Activated T-helper 1 cell treated with anti-CD3 and anti-CD28 coated beads, Interleukin-2, amount 50 U/mL, for 16 hours (primary cell): Measurements from ENCODE around the gene EPS8L2.
"Not testable (repeated sequence)": the region's sequence is repeated elsewhere in the genome, so short reads cannot be mapped to it uniquely, and the experiment has no call there.

ENCODE experiments used
- DNase-seq, 2 donors: peaks; one replicate each; pipeline ENCODE4 v3.0.0-alpha.2; 2020; ENCODE audit warnings: low read depth in 1 of 2, low spot score in 1 of 2

EPS8L2 gene

GRCh38 chr11:724778-725386, 18.9 kb downstream of the EPS8L2 start:
- no peak for DNase-seq

- no peak for DNase-seq
Observed at GRCh38 chr11:725624-726202, 19.7 kb downstream of the EPS8L2 start.

GRCh38 chr11:726278-727220, 20.5 kb downstream of the EPS8L2 start:
- DNase-seq = no peak

- DNase-seq = no peak
Observed at GRCh38 chr11:727281-727701, 21.3 kb downstream of the EPS8L2 start.

GRCh38 chr11:727859-728748, 22.1 kb downstream of the EPS8L2 start:
- peak; percentile 64 to 69 for DNase-seq

- no peak for DNase-seq
Observed at GRCh38 chr11:728901-729491, 23.0 kb downstream of the EPS8L2 start.

GRCh38 chr11:729492-730074, 23.6 kb downstream of the EPS8L2 start:
- DNase-seq = no peak

GRCh38 chr11:733072-733471, 27.0 kb downstream of the EPS8L2 start:
- DNase-seq = no peak

- not testable (repeated sequence) for DNase-seq
Observed at GRCh38 chr11:734541-734940, 28.5 kb downstream of the EPS8L2 start.

GRCh38 chr11:737366-737765, 31.3 kb downstream of the EPS8L2 start:
- no peak for DNase-seq

- not testable (repeated sequence) for DNase-seq
Observed at GRCh38 chr11:737899-738298, 31.9 kb downstream of the EPS8L2 start.

GRCh38 chr11:742156-742546, 36.1 kb downstream of the EPS8L2 start:
- DNase-seq = no peak

GRCh38 chr11:742571-743201, 36.7 kb downstream of the EPS8L2 start:
- DNase-seq = no peak

- DNase-seq = no peak
Observed at GRCh38 chr11:745428-745827, 39.4 kb downstream of the EPS8L2 start.

- DNase-seq = no peak
Observed at GRCh38 chr11:746289-747157, 40.5 kb downstream of the EPS8L2 start.

- peak; percentile 50 to 80 for DNase-seq
Observed at GRCh38 chr11:747158-748006, 41.4 kb downstream of the EPS8L2 start, which contains the start of gene TALDO1. TALDO1 (plus strand) TSS chr11:747464; CDS start chr11:747482, 18 bp downstream.

GRCh38 chr11:748007-748359, 42.0 kb downstream of the EPS8L2 start:
- no peak for DNase-seq

- no peak for DNase-seq
Observed at GRCh38 chr11:749731-750130, 43.7 kb downstream of the EPS8L2 start.
